Measurements from ENCODE around the gene TEX14. TPM values are rescaled to one million over a fixed set of nuclear protein-coding genes. Genes with fewer than 3 reads are reported as not detected.
A peak's percentile ranks its signal among the peaks of the same experiment; 100 is the strongest.

The TEX14 gene
- total and polyA plus RNA-seq, 8 donors: 0.03 to 0.06 TPM; not detected in 6

- intact Hi-C loops (cut with DNase I; ENCODE audit: low total_unique reads): no loop called here
- no peak overlapping the region for H3K4me3 ChIP-seq
- H3K27me3 ChIP-seq: no peaks in the 10 kb centered on the region
- H3K36me3 ChIP-seq: no peaks in the 10 kb centered on the region
- H3K27ac ChIP-seq: no peak overlapping the region
- H3K4me1 ChIP-seq: no peaks in the 10 kb centered on the region
- DNase-seq: no peak
- H3K9me3 ChIP-seq: no peaks in the 10 kb centered on the region
- 55 to 73% (median 63%) methylated on average over 2 of the region's 2 CpGs for WGBS, 5 donors
- TF ChIP-seq POLR2A (IDR thresholded peaks at IDR 0.05) (no peak), EP300 (IDR thresholded peaks at IDR 0.05) (no peak), POLR2AphosphoS5 (IDR thresholded peaks at IDR 0.05) (no peak)
- TF ChIP-seq, protein P1, sequence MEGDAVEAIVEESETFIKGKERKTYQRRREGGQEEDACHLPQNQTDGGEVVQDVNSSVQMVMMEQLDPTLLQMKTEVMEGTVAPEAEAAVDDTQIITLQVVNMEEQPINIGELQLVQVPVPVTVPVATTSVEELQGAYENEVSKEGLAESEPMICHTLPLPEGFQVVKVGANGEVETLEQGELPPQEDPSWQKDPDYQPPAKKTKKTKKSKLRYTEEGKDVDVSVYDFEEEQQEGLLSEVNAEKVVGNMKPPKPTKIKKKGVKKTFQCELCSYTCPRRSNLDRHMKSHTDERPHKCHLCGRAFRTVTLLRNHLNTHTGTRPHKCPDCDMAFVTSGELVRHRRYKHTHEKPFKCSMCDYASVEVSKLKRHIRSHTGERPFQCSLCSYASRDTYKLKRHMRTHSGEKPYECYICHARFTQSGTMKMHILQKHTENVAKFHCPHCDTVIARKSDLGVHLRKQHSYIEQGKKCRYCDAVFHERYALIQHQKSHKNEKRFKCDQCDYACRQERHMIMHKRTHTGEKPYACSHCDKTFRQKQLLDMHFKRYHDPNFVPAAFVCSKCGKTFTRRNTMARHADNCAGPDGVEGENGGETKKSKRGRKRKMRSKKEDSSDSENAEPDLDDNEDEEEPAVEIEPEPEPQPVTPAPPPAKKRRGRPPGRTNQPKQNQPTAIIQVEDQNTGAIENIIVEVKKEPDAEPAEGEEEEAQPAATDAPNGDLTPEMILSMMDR (IDR thresholded peaks at IDR 0.05): no peak
These were observed 73.5 kb downstream of the TEX14 start for GRCh38 chr17:58618336-58618735.

DNA sequence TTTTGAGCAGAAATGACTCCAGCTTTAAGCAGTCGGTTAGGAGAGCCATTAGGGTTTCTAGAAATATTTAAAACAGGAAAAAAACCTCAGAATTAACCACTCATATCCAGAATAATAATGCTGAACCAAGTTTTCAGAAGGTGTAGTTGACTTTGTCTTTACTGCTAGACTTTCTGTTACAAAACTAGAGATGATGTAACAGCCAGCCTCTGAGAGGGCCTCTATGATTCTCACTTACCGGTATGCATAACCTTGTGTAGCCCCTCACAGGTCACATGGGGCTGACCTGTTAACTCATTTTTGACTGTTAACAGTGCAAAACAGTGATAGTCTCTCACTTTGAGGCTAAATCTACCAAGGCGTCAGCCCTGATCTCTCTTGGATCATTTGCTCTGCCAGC, 74.3 kb downstream of the TEX14 start:
- 73 to 83% (median 79%) methylated on average over 3 of the region's 3 CpGs for WGBS, 5 donors
- Histone ChIP-seq H3K4me3 (no peak overlapping the region), H3K36me3 (no peaks in the 10 kb centered on the region), H3K27me3 (no peaks in the 10 kb centered on the region), H3K4me1 (no peaks in the 10 kb centered on the region), H3K9me3 (no peaks in the 10 kb centered on the region), H3K27ac (no peak overlapping the region)
- intact Hi-C loops (cut with DNase I; ENCODE audit: low total_unique reads): no loop called here
- no peak for DNase-seq
- no peak for TF ChIP-seq POLR2A (IDR thresholded peaks at IDR 0.05)
- no peak for TF ChIP-seq POLR2AphosphoS5 (IDR thresholded peaks at IDR 0.05)
- TF ChIP-seq, protein P1 (IDR thresholded peaks at IDR 0.05): no peak
- TF ChIP-seq EP300 (IDR thresholded peaks at IDR 0.05): no peak

DNA sequence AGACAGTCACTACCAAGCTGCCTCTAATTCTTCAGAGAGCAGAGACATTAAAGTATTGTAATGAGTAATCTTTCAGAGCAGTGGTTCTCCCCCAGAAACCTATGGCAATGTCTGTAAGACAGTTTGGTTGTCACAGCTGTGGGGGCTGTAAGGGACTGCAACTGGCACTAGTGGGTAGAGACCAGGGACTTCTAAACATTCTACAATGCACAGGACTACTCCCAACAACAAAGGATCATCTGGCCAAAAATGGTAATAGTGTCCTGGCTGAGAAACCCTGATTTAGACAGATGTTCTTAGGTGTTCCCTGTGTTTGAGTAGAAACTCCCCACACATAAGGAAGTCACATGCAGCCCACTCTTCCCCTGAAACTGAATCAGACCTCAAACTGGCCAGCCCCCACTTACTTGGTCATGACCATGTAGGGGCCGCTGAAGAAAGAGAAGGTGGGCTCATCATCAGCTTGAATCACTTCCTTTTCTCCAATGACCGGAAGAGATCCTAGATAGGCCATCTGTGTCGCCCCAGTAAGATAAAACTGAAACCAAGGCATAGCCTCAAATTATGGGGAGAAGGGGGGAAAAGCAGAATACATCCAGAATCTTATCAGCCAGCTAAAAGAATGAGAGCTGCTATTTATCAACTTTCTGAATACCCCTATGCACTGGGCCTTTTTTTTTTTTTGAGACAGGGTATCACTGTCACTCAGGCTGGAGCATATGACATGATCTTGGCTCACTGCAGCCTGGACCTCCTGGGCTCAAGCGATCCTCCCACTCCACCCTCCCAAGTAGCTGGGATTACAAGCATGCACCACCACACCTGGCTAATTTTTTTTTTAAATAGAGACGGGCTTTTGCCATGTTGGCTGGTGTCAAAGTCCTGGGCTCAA, 75.8 kb downstream of the TEX14 start:
- H3K4me1 ChIP-seq: no peaks in the 10 kb centered on the region
- WGBS, 5 donors: 74 to 89% (median 80%) methylated on average over 5 of the region's 5 CpGs
- intact Hi-C loops (cut with DNase I; ENCODE audit: low total_unique reads): no loop called here

GRCh38 chr17:58614859-58615459, 76.9 kb downstream of the TEX14 start:
- Histone ChIP-seq H3K27me3 (no peaks in the 10 kb centered on the region), H3K9me3 (no peaks in the 10 kb centered on the region), H3K4me1 (no peaks in the 10 kb centered on the region), H3K4me3 (no peak overlapping the region), H3K27ac (no peak overlapping the region), H3K36me3 (no peaks in the 10 kb centered on the region)
- peak in 1 of 2 donors; percentile 9 for DNase-seq
- TF ChIP-seq, protein P1 (IDR thresholded peaks at IDR 0.05): no peak
- TF ChIP-seq POLR2A (IDR thresholded peaks at IDR 0.05) (no peak), POLR2AphosphoS5 (IDR thresholded peaks at IDR 0.05) (no peak), EP300 (IDR thresholded peaks at IDR 0.05) (no peak)
- WGBS, 5 donors: 47 to 60% (median 57%) methylated on average over 7 of the region's 7 CpGs
- intact Hi-C loops (cut with DNase I; ENCODE audit: low total_unique reads): no loop called here

More for the DNA sequence above, 75.8 kb downstream of the TEX14 start:
- DNase-seq: no peak
- Histone ChIP-seq H3K4me3 (no peak overlapping the region), H3K9me3 (no peaks in the 10 kb centered on the region), H3K36me3 (no peaks in the 10 kb centered on the region), H3K27me3 (no peaks in the 10 kb centered on the region), H3K27ac (no peak overlapping the region)
- TF ChIP-seq POLR2AphosphoS5 (IDR thresholded peaks at IDR 0.05) (no peak), EP300 (IDR thresholded peaks at IDR 0.05) (no peak), POLR2A (IDR thresholded peaks at IDR 0.05) (no peak)
- TF ChIP-seq, protein P1 (IDR thresholded peaks at IDR 0.05): no peak
